GM13977 (cell line): ENCODE data around the gene GRAP2.
"Not testable (repeated sequence)": the region's sequence is repeated elsewhere in the genome, so short reads cannot be mapped to it uniquely, and the experiment has no call there.

Source experiments
- DNase-seq: peaks from one replicate; pipeline ENCODE4 v3.0.0; 2012; ENCODE audit warnings: low spot score
- CTCF ChIP-seq: IDR thresholded peaks from 2 replicates; pipeline ENCODE4 v1.5.1; 2012; ENCODE audit warnings: mild to moderate bottlenecking, control low read depth; ENCODE audit not compliant: insufficient read depth; ENCODE audit errors: extremely low read depth, missing control alignments
- in situ Hi-C: fragments of 300-500 bp; cut with MboI; formaldehyde crosslinking; loops from one replicate; pipeline ENCODE4 v1.12.0; 2022; ENCODE audit warnings: low sequenced_read_pairs, low pct_unique_long_range_greater_than_20kb, mixed read lengths, inconsistent platforms; ENCODE audit not compliant: unreplicated experiment

The GRAP2 gene

DNA sequence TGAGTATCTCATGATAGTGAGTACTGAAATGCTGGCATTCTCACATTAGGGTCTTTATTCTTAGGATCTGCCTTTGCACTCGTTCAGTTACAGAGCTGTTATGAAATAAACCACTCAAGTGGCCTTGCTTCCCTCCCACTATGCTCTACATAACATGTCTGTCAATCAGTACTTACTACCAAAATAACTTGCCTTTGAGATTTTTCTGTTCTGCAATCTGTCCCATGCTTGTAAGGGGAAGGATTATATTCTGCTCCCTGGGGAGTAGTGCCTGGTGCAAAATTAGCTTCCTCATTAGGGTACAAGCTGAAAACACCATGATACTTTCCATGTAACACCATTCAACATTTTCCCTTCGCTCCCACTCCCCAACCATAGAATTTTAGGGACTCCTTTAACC, 1.9 kb upstream of the GRAP2 start:
- in situ Hi-C loops, result no loop called here
- TF ChIP-seq CTCF, result no peak
- DNase-seq, result peak; percentile 59

- in situ Hi-C loops, result no loop called here
- TF ChIP-seq CTCF, result no peak
- no peak for DNase-seq
Measured at GRCh38 chr22:39901565-39902146, 772 bp downstream of the GRAP2 start.

GRCh38 chr22:39904024-39904423, 3.1 kb downstream of the GRAP2 start:
- DNase-seq, in situ Hi-C loops: not testable (repeated sequence)

DNA sequence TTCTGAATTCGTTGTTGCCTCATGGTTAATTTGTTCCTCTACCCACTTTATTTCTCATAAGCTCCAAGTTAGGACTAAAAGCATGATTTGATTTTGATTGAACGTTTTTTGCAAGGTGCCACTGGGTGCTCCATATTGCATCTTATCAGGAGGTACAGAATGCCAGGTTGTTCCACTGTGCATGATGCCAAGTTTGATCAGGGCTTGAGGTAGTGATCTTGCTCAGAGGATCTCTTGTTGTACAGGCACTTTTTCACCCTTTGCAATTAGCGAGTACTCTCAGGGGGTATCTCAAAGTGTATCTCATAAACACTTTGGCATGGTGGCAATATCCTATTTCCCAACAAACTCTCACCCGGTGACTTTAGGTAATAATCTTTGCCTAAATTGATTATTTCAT, 4.0 kb downstream of the GRAP2 start:
- DNase-seq, result no peak
- no peak for TF ChIP-seq CTCF
- in situ Hi-C loops, result no loop called here

DNA sequence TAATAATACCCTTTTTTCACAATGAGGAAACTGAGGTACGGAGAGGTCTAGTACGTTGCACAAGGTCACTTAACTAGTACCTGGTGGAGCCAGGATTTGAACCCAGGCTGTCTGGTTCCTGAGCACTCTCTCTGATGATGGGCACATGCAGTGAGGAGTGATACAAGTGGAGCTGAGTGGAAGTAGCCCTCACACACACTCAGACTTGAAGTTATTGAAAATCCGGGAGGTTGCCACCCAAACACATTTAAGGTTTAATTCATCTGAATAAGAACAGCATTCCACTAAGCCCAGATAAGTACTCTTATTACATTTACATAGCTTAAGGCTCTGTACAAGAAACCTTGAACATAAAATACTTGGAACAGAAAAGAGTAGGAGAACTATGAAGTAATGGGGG, 4.8 kb downstream of the GRAP2 start:
- in situ Hi-C loops, result no loop called here
- no peak for DNase-seq
- TF ChIP-seq CTCF, result no peak

GRCh38 chr22:39906207-39906606, 5.3 kb downstream of the GRAP2 start:
- in situ Hi-C loops, result no loop called here
- DNase-seq, result no peak
- no peak for TF ChIP-seq CTCF

- no peak for DNase-seq
- in situ Hi-C loops, result no loop called here
- no peak for TF ChIP-seq CTCF
Measured at GRCh38 chr22:39907047-39907446, 6.2 kb downstream of the GRAP2 start.
